ENCODE measurements around the gene ADRM1.

The ADRM1 gene

DNA sequence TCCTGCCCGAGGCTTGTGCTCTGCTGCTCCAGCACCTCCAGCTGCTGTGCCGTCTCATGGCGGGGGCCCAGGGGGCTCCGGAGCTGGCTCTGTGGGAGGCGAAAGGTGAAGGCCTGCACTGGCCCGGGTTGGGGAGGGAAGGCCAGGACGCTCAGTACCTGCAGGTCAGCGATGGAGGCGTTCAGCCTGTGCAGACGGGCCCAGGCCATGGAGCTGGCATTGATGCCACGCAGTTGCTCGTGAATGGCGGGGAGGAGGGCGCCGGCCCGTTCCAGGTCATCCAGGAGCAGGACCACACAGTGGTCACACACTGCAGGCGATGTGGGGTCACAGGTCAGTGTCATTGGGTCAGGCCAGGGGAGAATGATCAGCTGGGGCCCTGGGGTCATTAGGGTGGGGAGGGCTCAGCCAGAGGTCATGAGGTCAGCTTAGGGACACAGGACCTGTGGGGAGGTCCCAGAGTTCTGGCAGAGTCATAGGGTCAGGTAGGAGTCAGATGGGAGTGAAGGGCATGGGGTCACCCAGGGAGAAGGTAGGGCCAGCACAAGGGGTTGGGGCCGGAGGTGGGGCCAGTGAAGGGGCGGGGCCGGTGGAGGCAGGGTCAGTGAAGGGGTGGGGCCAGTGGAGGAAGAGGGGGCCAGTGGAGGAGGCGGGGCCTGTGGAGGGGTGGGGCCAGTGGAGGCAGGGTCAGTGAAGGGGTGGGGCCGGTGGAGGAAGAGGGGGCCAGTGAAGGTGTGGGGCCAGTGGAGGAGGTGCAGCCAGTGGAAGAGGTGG, 18.0 kb downstream of the ADRM1 start:
- in situ Hi-C loops (cut with MboI; ENCODE audit: low sequenced_read_pairs, unreplicated experiment): no loop called here
- TF ChIP-seq, protein P1, sequence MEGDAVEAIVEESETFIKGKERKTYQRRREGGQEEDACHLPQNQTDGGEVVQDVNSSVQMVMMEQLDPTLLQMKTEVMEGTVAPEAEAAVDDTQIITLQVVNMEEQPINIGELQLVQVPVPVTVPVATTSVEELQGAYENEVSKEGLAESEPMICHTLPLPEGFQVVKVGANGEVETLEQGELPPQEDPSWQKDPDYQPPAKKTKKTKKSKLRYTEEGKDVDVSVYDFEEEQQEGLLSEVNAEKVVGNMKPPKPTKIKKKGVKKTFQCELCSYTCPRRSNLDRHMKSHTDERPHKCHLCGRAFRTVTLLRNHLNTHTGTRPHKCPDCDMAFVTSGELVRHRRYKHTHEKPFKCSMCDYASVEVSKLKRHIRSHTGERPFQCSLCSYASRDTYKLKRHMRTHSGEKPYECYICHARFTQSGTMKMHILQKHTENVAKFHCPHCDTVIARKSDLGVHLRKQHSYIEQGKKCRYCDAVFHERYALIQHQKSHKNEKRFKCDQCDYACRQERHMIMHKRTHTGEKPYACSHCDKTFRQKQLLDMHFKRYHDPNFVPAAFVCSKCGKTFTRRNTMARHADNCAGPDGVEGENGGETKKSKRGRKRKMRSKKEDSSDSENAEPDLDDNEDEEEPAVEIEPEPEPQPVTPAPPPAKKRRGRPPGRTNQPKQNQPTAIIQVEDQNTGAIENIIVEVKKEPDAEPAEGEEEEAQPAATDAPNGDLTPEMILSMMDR (IDR thresholded peaks at IDR 0.05; ENCODE audit: borderline replicate concordance, control extremely low read depth, extremely low read depth, insufficient read depth, missing control alignments): no peak
- DNase-seq (ENCODE audit: low spot score): no peak

GRCh38 chr20:62321521-62321948, 18.7 kb downstream of the ADRM1 start:
- in situ Hi-C loops (cut with MboI; ENCODE audit: low sequenced_read_pairs, unreplicated experiment): no loop called here
- DNase-seq (ENCODE audit: low spot score): peak; percentile 71
- TF ChIP-seq, protein P1 (IDR thresholded peaks at IDR 0.05; ENCODE audit: borderline replicate concordance, control extremely low read depth, extremely low read depth, insufficient read depth, missing control alignments): no peak

DNA sequence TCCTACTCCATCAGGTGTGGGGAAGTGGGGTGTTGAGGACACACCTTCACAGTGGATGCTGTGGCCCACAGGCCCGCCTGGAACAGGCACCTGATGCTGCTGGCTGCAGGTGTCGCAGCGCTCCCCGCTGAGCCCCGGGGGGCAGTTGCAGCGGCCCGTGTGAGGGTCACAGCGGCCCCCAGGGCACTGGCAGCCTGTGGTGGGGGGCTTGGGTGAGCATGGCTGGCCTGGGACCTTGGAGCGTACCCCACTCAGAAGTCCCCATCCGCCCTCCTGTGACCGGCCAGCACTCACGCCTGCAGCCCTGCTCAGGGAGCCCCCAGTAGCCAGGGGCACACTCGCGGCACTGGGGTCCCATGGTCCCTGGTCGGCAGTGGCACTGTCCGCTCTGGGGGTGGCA, 19.2 kb downstream of the ADRM1 start:
- in situ Hi-C loops (cut with MboI; ENCODE audit: low sequenced_read_pairs, unreplicated experiment): no loop called here
- DNase-seq (ENCODE audit: low spot score): no peak
- TF ChIP-seq, protein P1 (IDR thresholded peaks at IDR 0.05; ENCODE audit: borderline replicate concordance, control extremely low read depth, extremely low read depth, insufficient read depth, missing control alignments): no peak

DNA sequence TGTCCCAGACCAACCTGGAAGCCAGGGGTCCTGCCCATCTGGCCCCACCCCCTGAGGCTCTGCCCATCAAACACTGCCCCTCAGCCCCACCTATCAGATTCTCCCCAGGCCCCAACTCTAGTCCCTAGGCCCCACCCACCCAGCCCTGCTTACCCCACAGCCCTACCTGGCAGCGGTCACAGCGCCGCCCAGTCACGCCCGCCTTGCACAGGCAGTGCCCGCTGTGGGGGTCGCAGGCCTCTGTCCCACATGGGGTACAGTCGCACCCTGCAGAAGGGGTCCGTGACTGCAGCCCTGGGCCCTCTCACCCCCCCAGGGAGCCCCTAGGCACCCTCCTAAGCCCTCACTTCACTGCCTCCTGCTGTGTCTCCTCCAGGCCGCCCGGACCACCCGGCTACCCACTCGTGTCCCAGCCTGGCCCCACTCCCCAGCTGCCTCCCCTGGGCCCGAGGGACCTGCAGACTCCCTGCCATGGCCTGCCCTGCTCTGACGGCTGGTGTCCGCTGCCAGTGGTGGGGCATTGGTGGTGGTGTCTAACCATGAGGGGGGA, 19.8 kb downstream of the ADRM1 start:
- TF ChIP-seq, protein P1 (IDR thresholded peaks at IDR 0.05; ENCODE audit: borderline replicate concordance, control extremely low read depth, extremely low read depth, insufficient read depth, missing control alignments): no peak
- in situ Hi-C loops (cut with MboI; ENCODE audit: low sequenced_read_pairs, unreplicated experiment): no loop called here
- DNase-seq (ENCODE audit: low spot score): no peak

GRCh38 chr20:62323146-62323979, 20.6 kb downstream of the ADRM1 start:
- TF ChIP-seq, protein P1 (IDR thresholded peaks at IDR 0.05; ENCODE audit: borderline replicate concordance, control extremely low read depth, extremely low read depth, insufficient read depth, missing control alignments): no peak
- no peak for DNase-seq (ENCODE audit: low spot score)
- in situ Hi-C loops (cut with MboI; ENCODE audit: low sequenced_read_pairs, unreplicated experiment): no loop called here
